Mammary epithelial cell (primary cell): ENCODE data around the gene SMAD2.

ENCODE experiments used
- CTCF ChIP-seq, 2 donors: IDR thresholded peaks in 1 of 2; conservative IDR thresholded peaks in 1 of 2; 2 replicates each; pipeline ENCODE4 v1.5.1; 2011 to 2012; ENCODE audit warnings: inconsistent platforms in 2 of 2, low read length in 2 of 2, mild to moderate bottlenecking in 2 of 2, control low read depth in 1 of 2, low read depth in 1 of 2; ENCODE audit not compliant: insufficient read depth in 1 of 2; ENCODE audit errors: extremely low read depth in 1 of 2
- EZH2 ChIP-seq: IDR thresholded peaks from 2 replicates; pipeline ENCODE4 v1.6.1; 2012; ENCODE audit warnings: low read length, inconsistent platforms, borderline replicate concordance

GRCh38 chr18:47946889-47947288, 16.4 kb upstream of the SMAD2 start:
- TF ChIP-seq CTCF (conservative IDR thresholded peaks at IDR 0.05 in 1 of 2, IDR thresholded peaks at IDR 0.05 in 1 of 2; ENCODE audit: extremely low read depth in 1 of 2, insufficient read depth in 1 of 2, low read depth in 1 of 2, low read length in 2 of 2) (no peak), EZH2 (no peak)
